Measurements from ENCODE around the gene RABAC1.
A peak's percentile ranks its signal among the peaks of the same experiment; 100 is the strongest.

Gene RABAC1, protein sequence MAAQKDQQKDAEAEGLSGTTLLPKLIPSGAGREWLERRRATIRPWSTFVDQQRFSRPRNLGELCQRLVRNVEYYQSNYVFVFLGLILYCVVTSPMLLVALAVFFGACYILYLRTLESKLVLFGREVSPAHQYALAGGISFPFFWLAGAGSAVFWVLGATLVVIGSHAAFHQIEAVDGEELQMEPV

DNA sequence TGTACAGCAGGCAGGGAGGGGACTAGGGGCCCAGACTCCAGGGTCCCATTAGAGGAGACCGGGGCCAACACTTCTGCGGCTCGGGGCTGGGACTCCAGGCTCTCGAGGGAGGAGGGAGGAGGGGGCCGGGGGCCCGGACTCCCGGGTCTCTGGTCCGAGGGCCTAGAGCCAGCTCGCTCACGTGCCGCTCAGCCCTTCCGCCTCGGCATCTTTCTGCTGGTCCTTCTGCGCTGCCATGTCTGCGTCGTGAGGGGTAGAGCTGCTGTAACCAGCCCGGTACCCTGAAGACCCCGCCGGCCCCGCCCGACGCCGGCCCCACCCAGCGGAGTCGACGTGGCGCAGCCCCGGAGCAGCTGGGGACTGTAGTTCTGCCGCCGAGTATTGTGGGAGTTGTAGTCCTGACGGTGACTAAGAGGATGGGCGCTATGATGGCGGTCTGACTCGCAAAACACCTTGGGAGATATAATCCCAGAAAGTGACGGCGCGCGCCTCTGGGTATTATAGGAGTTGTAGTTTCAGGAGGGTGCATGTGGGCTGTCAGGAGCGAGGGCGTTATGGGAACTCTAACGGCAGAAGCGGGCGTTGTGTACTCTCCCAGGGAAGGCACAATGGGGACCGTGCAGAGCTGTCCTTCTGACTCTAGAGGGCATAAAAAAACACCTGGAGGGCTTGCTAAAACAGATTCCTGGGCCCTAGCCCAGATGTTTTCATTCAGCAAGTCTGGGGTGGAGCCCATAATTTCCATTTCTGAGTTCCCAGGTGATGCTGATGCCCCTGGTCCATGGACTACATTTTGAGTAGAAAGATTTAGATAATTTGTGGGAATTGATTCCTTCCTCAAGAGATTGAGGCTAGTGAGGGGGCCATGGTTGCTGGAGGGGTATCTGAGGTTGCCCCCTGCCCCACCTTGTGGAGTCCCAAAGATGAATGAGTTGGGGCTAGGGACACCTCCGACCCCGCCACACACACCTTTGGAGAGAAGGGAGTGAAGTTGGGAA, at the start of gene RABAC1:
Gene RABAC1, minus strand, starts transcription at position 266 of the 998 bp plus-strand sequence. Its CDS starts 29 bp downstream, at position 237.
- H3K4me3 Mint-ChIP-seq = peak within 1 kb of the TSS; percentile 88 to 93 (median 90)
- H3K27ac Mint-ChIP-seq = peak within 1 kb of the TSS; percentile 44 to 88 (median 84)
- H3K4me1 Mint-ChIP-seq = peaks cover 12% of the 10 kb centered on the region
- no peaks in the 10 kb centered on the region for H3K9me3 Mint-ChIP-seq
- H3K27me3 Mint-ChIP-seq (ENCODE audit: low read depth) = no peaks in the 10 kb centered on the region
- no peaks in the 10 kb centered on the region for H3K36me3 Mint-ChIP-seq (ENCODE audit: low read depth)
- TF ChIP-seq, protein P1, sequence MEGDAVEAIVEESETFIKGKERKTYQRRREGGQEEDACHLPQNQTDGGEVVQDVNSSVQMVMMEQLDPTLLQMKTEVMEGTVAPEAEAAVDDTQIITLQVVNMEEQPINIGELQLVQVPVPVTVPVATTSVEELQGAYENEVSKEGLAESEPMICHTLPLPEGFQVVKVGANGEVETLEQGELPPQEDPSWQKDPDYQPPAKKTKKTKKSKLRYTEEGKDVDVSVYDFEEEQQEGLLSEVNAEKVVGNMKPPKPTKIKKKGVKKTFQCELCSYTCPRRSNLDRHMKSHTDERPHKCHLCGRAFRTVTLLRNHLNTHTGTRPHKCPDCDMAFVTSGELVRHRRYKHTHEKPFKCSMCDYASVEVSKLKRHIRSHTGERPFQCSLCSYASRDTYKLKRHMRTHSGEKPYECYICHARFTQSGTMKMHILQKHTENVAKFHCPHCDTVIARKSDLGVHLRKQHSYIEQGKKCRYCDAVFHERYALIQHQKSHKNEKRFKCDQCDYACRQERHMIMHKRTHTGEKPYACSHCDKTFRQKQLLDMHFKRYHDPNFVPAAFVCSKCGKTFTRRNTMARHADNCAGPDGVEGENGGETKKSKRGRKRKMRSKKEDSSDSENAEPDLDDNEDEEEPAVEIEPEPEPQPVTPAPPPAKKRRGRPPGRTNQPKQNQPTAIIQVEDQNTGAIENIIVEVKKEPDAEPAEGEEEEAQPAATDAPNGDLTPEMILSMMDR (IDR thresholded peaks at IDR 0.05; ENCODE audit: unreplicated experiment in 3 of 3) = peak in 1 of 3 experiments; percentile 9

DNA sequence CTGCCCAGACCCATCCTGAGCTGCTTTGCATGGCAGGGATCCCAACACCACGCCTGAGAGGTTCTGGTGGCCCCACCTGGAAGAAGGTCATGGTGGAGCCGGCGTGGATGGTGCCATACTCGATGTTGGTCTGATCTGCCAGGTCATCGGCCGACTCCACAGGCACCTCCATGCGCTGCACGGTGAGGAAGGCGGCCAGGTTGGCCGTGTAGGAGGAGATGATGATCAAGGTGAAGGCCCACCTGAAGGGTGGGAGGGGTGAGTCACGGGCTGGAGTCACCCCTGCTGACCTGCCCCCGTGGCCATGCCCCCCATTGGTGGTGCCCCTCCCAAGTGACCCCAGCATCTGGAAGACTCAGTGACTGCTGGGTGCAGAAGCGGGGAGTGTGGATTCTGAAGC, 47.4 kb upstream of the RABAC1 start:
- peaks cover 32% of the 10 kb centered on the region for H3K27me3 Mint-ChIP-seq (ENCODE audit: low read depth)
- no peak overlapping the region for H3K4me3 Mint-ChIP-seq
- H3K9me3 Mint-ChIP-seq = no peaks in the 10 kb centered on the region
- H3K4me1 Mint-ChIP-seq = peaks cover 5% of the 10 kb centered on the region
- H3K36me3 Mint-ChIP-seq (ENCODE audit: low read depth) = no peaks in the 10 kb centered on the region
- no peak overlapping the region for H3K27ac Mint-ChIP-seq
- TF ChIP-seq, protein P1 (IDR thresholded peaks at IDR 0.05; ENCODE audit: unreplicated experiment in 3 of 3) = no peak

DNA sequence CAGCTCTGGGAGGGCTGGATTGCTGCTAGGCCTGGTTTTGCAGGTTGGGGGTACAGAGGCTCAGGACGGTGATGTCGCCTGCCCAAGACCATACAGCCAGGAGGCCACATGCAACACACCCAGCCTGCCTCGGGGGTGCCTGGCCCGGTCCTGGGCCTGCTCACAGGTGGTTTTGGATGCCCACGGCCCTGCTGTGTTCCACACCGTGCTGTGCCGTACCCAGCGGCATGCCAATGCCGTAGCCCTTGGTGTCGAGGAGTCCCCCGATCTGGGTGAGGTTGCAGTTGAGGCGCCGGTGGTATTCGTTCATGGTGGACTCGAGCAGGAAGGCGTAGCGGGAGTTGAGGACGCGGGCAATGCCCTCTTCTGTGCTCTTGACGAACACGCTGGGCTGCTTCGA, 46.4 kb upstream of the RABAC1 start:
- H3K4me3 Mint-ChIP-seq = no peak overlapping the region
- H3K9me3 Mint-ChIP-seq = no peaks in the 10 kb centered on the region
- peaks cover 5% of the 10 kb centered on the region for H3K4me1 Mint-ChIP-seq
- TF ChIP-seq, protein P1 (IDR thresholded peaks at IDR 0.05; ENCODE audit: unreplicated experiment in 3 of 3) = no peak
- H3K27ac Mint-ChIP-seq = no peak overlapping the region
- peaks cover 43% of the 10 kb centered on the region for H3K27me3 Mint-ChIP-seq (ENCODE audit: low read depth)
- no peaks in the 10 kb centered on the region for H3K36me3 Mint-ChIP-seq (ENCODE audit: low read depth)

DNA sequence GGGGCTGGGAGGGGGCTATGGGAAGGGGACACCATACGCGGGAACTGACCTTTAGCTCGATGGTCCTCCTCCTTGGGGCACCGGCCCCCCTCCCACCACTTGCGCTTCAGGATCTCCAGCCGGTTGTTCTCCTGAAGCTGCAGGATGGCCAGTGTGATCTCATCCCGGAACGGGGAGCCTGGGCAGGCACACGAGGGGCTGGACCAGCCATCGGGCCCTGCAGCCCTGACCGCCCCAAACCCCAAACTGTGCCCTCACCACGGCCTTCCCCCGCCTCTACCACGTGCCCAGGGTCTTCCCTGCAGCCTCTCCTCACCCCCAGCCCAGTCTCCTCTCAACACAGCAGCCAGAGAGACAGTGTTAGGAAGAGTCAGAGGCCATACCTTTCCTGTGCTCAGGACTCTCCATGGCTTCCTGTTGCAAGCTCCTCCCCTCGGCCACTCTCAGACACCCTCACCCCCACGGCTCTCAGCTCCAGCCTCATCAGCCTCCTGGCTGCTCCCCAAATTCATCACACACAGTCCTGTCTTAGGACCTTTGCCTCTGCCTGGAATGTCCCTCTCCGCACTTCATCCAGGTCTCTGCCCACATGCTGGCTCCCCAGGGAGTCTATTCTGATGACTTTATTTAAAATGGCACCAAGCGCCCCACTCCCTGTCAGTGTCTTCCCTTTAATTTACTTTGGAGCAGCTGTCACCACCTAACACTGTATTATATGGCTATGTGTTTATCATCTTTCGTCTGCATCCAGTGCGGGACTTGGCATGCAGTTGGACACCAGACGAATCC, 44.6 kb upstream of the RABAC1 start:
- no peaks in the 10 kb centered on the region for H3K36me3 Mint-ChIP-seq (ENCODE audit: low read depth)
- H3K9me3 Mint-ChIP-seq = peaks cover 3% of the 10 kb centered on the region
- H3K4me1 Mint-ChIP-seq = peaks cover 10% of the 10 kb centered on the region
- H3K27me3 Mint-ChIP-seq (ENCODE audit: low read depth) = peaks cover 57% of the 10 kb centered on the region
- TF ChIP-seq, protein P1 (IDR thresholded peaks at IDR 0.05; ENCODE audit: unreplicated experiment in 3 of 3) = no peak
- H3K27ac Mint-ChIP-seq = no peak overlapping the region
- H3K4me3 Mint-ChIP-seq = no peak overlapping the region

DNA sequence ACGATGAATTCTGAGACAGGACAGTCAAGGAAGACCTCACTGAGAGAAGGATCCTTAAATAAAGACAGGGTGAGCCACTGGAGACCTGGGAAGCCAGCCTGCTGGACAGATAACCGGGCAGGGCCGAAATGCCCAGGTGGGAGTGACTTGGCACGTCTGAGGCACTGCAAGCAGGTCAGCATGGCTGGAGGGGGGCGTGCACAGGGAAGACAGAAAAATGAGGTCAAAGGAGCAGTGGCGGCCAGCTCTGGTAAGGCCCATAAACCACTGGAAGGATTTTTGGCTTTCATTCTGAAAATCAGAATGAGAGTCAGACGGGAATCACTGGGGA, 40.7 kb upstream of the RABAC1 start:
- Mint-ChIP-seq H3K9me3 (peaks cover 3% of the 10 kb centered on the region), H3K4me1 (peaks cover 14% of the 10 kb centered on the region), H3K27me3 (ENCODE audit: low read depth) (peaks cover 86% of the 10 kb centered on the region), H3K36me3 (ENCODE audit: low read depth) (no peaks in the 10 kb centered on the region), H3K27ac (no peak overlapping the region), H3K4me3 (no peak overlapping the region)
- TF ChIP-seq, protein P1 (IDR thresholded peaks at IDR 0.05; ENCODE audit: unreplicated experiment in 3 of 3) = no peak
